GM12878 (cell line): ENCODE results near the gene TATDN2. TPM values are rescaled to one million over a fixed set of nuclear protein-coding genes. Genes with fewer than 3 reads are reported as not detected.

ENCODE experiments used
- ATAC-seq: fragments of 200-7000 bp; cut with Tn5 transposase; 3 replicates; pipeline ENCODE4 v1.9.1; 2020; ENCODE audit warnings: mild to moderate bottlenecking, moderate library complexity
- BruUV-seq: library from RNA; stranded (reverse); fragments of 400-500 nt; replicated peaks from 2 replicates; lab custom pipeline; 2021; lab: Mats Ljungman, UMichigan
- CTCF ChIA-PET: fragments of 300-600 bp; sonication (Branson Sonifier 250); formaldehyde crosslinking; extraction: SDS; loops from one replicate; lab custom pipeline; 2021; ENCODE audit warnings: inconsistent platforms; lab: Yijun Ruan, JAX
- POLR2A ChIA-PET: fragments of 350-600 bp; formaldehyde crosslinking; extraction: SDS; loops from one replicate; lab custom pipeline; 2021; ENCODE audit warnings: inconsistent platforms; lab: Charles Lee
- RAD21 ChIA-PET: fragments of 300-600 bp; sonication (Branson Sonifier 250); formaldehyde crosslinking; loops from one replicate; lab custom pipeline; 2023; ENCODE audit warnings: antibody characterized with exemption; ENCODE audit not compliant: unreplicated experiment; lab: Charles Lee
- SMC1A ChIA-PET: fragments of 300-600 bp; sonication (Branson Sonifier 250); formaldehyde crosslinking; loops from one replicate; lab custom pipeline; 2023; ENCODE audit not compliant: unreplicated experiment, uncharacterized antibody; lab: Charles Lee
- DNase-seq: peaks from one replicate; pipeline ENCODE4 v3.0.0-alpha.2; 2011; ENCODE audit warnings: low read depth, low spot score
- FAIRE-seq: peaks from 3 replicates; lab custom pipeline; 2011; peaks lifted over from hg19 to GRCh38; lab: Jason Lieb, UNC
- H2AFZ ChIP-seq: 2 replicates; pipeline ENCODE4 v1.6.0; 2011; ENCODE audit warnings: low read depth, low read length, control low read depth; ENCODE audit not compliant: control insufficient read depth
- H3K27ac ChIP-seq: 2 replicates; pipeline ENCODE4 v1.5.1; 2011; ENCODE audit warnings: control low read depth; ENCODE audit not compliant: control insufficient read depth, insufficient read depth
- H3K27me3 ChIP-seq, 2 experiments: replicated peaks in 1 of 2; 2 replicates each; pipeline versions ENCODE4 v1.6.0 to v1.6.1; 2011; ENCODE audit warnings: low read length in 1 of 2; ENCODE audit not compliant: control insufficient read depth in 2 of 2, insufficient read depth in 2 of 2
- H3K36me3 ChIP-seq, 2 experiments: 2 replicates each; pipeline ENCODE4 v1.5.1; 2011; ENCODE audit warnings: low read length in 1 of 2; ENCODE audit not compliant: control insufficient read depth in 2 of 2, insufficient read depth in 2 of 2
- H3K4me1 ChIP-seq: 2 replicates; pipeline ENCODE4 v1.6.1; 2011; ENCODE audit warnings: mild to moderate bottlenecking, low read length, moderate library complexity, mixed read lengths; ENCODE audit not compliant: control insufficient read depth, insufficient read depth
- H3K4me2 ChIP-seq: 2 replicates; pipeline ENCODE4 v1.6.0; 2011; ENCODE audit warnings: control low read depth; ENCODE audit not compliant: control insufficient read depth, insufficient read depth
- H3K4me3 ChIP-seq: fragments of 200-600 bp; sonication (generic); 2 replicates; pipeline ENCODE4 v1.5.1; 2016
- H3K79me2 ChIP-seq: 2 replicates; pipeline ENCODE4 v1.6.0; 2011; ENCODE audit warnings: low read length; ENCODE audit not compliant: control insufficient read depth, insufficient read depth
- H3K9ac ChIP-seq: 2 replicates; pipeline ENCODE4 v1.8.0; 2011; ENCODE audit warnings: low read length, control low read depth, mixed read lengths; ENCODE audit not compliant: control insufficient read depth, insufficient read depth
- H3K9me3 ChIP-seq: replicated peaks from 3 replicates; pipeline ENCODE4 v1.5.1; 2011; ENCODE audit warnings: mild to moderate bottlenecking, low read length; ENCODE audit not compliant: control insufficient read depth, insufficient read depth
- H4K20me1 ChIP-seq: 2 replicates; pipeline ENCODE4 v1.6.0; 2011; ENCODE audit not compliant: control insufficient read depth, insufficient read depth
- ETV6 ChIP-seq, 2 experiments: fragments of 450-650 bp in 1 of 2; IDR thresholded peaks in 1 of 2; conservative IDR thresholded peaks in 1 of 2; 2 replicates each; pipeline ENCODE4 v1.6.1; 2014; ENCODE audit warnings: antibody characterized with exemption in 1 of 2, borderline replicate concordance in 1 of 2, low read depth in 1 of 2, mild to moderate bottlenecking in 1 of 2, moderate library complexity in 1 of 2
- LARP7 ChIP-seq: fragments of 450-650 bp; IDR thresholded peaks from 2 replicates; pipeline ENCODE4 v1.6.1; 2017; ENCODE audit warnings: mild to moderate bottlenecking
- MXI1 ChIP-seq: fragments of 150-350 bp; IDR thresholded peaks from 2 replicates; pipeline ENCODE4 v1.6.1; 2011; ENCODE audit warnings: low read depth, mild to moderate bottlenecking, inconsistent platforms, low read length, improper control_type of control experiment
- NBN ChIP-seq: fragments of 450-650 bp; IDR thresholded peaks from 2 replicates; pipeline ENCODE4 v1.6.1; 2016
- PML ChIP-seq: IDR thresholded peaks from 2 replicates; pipeline ENCODE4 v1.6.1; 2012; ENCODE audit warnings: low read length, inconsistent platforms
- RUNX3 ChIP-seq: IDR thresholded peaks from 2 replicates; pipeline ENCODE4 v1.6.1; 2012; ENCODE audit warnings: low read length, inconsistent platforms
- SIX5 ChIP-seq: IDR thresholded peaks from 2 replicates; pipeline ENCODE4 v1.6.1; 2011; ENCODE audit warnings: mild to moderate bottlenecking, low read depth, low read length, moderate library complexity; ENCODE audit not compliant: severe bottlenecking
- SUPT20H ChIP-seq: IDR thresholded peaks from 2 replicates; pipeline ENCODE4 v1.6.1; 2011; ENCODE audit warnings: low read depth, mild to moderate bottlenecking, low read length, moderate library complexity, borderline replicate concordance; ENCODE audit not compliant: control insufficient read depth
- WRNIP1 ChIP-seq: IDR thresholded peaks from 2 replicates; pipeline ENCODE4 v1.6.1; 2011; ENCODE audit warnings: low read depth, low read length, improper control_type of control experiment, borderline replicate concordance
- ZNF622 ChIP-seq: fragments of 450-650 bp; IDR thresholded peaks from 2 replicates; pipeline ENCODE4 v1.6.1; 2017; ENCODE audit warnings: mild to moderate bottlenecking, inconsistent platforms
- WGBS: methylation state at CpG from one replicate; pipeline ENCODE4 v1.1.6; 2016; ENCODE audit warnings: low lambda C conversion rate; ENCODE audit not compliant: insufficient replicate concordance, insufficient coverage; ENCODE audit errors: missing lambda C conversion rate; 5-methylcytosine and 5-hydroxymethylcytosine counted together
- in situ Hi-C: fragments of 300-500 bp; cut with MboI; formaldehyde crosslinking; loops from 9 replicates; pipeline ENCODE4 v1.14.3; 2018; ENCODE audit warnings: mixed read lengths
- intact Hi-C: fragments of 100-400 bp; cut with micrococcal nuclease; formaldehyde crosslinking; loops from one replicate; pipeline ENCODE4 v1.14.2; 2022; ENCODE audit not compliant: unreplicated experiment
- polyA plus RNA-seq, 11 experiments: library from polyadenylated mRNA; depleted of rRNA in 4 of 11; unstranded in 6 of 11; stranded (reverse) in 5 of 11; fragments of >200 nt; fragmentation: Nextera tagmentation in 4 of 11; fragmentation: Illumina TruSeq in 1 of 11; extraction: Ambion mirVana in 4 of 11; extraction: Trizol in 1 of 11; gene quantifications; 1 replicate in 1 of 11; 2 replicates in 10 of 11; pipeline versions ENCODE4 v1.2.1 to v1.2.3, GENCODE V29; 2011 to 2016; ENCODE audit warnings: inconsistent platforms in 2 of 11, missing spikeins in 2 of 11, low read depth in 1 of 11
- total RNA-seq, 4 experiments: library from RNA; depleted of rRNA in 3 of 4; stranded (reverse); fragments of >200 nt in 3 of 4; fragmentation: Illumina TruSeq in 1 of 4; extraction: Trizol in 1 of 4; gene quantifications; 2 replicates each; pipeline versions ENCODE4 v1.2.1 to v1.2.3, GENCODE V29; 2013 to 2021
- TF ChIP-seq, protein P1 (sequence below): fragments of 450-650 bp; IDR thresholded peaks from 2 replicates; pipeline ENCODE4 v1.6.1; 2017; ENCODE audit warnings: mild to moderate bottlenecking, low read depth, inconsistent platforms; ENCODE audit not compliant: poor library complexity, severe bottlenecking
- TF ChIP-seq, protein P2 (sequence below), 3 experiments: IDR thresholded peaks in 2 of 3; conservative IDR thresholded peaks in 1 of 3; 2 replicates each; pipeline ENCODE4 v1.5.1; 2011; ENCODE audit warnings: low read depth in 3 of 3, low read length in 3 of 3, mild to moderate bottlenecking in 3 of 3, control low read depth in 2 of 3, moderate library complexity in 2 of 3, inconsistent platforms in 1 of 3, mixed read lengths in 1 of 3; ENCODE audit not compliant: control insufficient read depth in 2 of 3, insufficient read depth in 1 of 3; ENCODE audit errors: extremely low read depth in 1 of 3

Gene TATDN2
- total and polyA plus RNA-seq, 10 of the 15 experiments (the other 5 are each of a cell fraction or from before 2014, with no cell fraction given): 4.2 to 36.5 (median 15.8) TPM

- TF ChIP-seq RUNX3: peak; percentile 30; the same call in 1 of the 2 replicates
- TF ChIP-seq NBN: 0 out of 2 replicates have a peak, but pooled peaks have one; percentile 56
- TF ChIP-seq WRNIP1: no peak
- TF ChIP-seq, all 136 proteins: peak for 54
Observed at GRCh38 chr3:10248184-10248983, at the start of gene TATDN2 (continued).

DNA sequence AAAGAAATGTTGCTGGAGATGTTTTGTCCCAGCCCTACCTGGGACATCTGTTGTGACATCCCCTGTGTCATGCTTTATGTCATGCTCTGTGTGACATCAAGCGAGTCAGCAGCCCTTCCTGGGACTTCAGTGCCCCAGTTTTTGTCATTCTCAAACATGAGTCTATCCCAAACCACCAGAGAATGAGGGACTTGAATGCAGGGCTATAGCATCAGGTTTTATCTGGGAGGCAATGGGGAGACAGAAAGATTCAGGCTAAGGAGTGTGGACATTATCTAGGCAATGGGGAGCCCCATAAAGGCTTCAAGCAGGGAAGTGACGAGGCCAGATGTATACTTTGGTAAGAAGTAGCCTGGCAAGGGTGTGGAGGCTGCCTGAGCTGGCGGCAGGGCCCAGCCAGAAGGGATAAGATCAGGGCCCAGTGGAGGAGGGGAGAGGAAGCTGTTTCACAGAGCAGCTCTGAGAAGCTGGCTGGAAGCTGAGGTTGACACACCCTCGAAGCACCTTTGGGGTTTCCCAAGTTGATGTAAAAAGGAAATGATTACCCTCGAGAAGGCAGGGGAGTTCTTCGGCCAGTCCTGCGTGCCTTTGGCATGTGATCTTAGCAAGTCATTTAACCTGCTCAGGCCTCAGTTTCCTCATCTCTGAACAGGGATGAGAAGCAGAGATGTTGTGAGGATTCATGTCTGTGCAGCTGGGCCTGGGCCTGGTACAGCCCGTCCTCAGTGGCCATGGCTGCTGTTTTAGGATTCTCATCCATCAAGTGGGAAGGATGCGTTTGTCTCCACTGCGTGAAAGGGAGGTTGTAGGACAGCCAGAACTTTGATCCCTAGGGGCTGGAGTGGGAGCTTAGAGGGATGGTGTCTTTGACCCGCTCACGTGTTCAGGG, 49.3 kb upstream of the TATDN2 start:
- FAIRE-seq (peak; percentile 95), ATAC-seq (peak; percentile 87), DNase-seq (peak; percentile 80)
- Histone ChIP-seq H3K4me1 (peaks cover 48% of the 10 kb centered on the region), H3K27ac (peak overlapping the region; percentile 62), H3K79me2 (peaks cover 4% of the 10 kb centered on the region), H3K9me3 (no peaks in the 10 kb centered on the region), H3K27me3 (no peaks in the 10 kb centered on the region), H3K36me3 (no peaks in the 10 kb centered on the region), H2AFZ (peak overlapping the region; percentile 67), H3K4me3 (no peak overlapping the region), H3K4me2 (peak overlapping the region; percentile 2; the same call in 1 of the 2 replicates), H3K9ac (peak overlapping the region; percentile 11; the same call in 1 of the 2 replicates), H4K20me1 (no peaks in the 10 kb centered on the region)
- POLR2A ChIA-PET: interaction anchor here (0.5 to 2.5 kb wide), 13 partner anchors 9 to 83 kb away, joined by 3 to 14 read pairs (median 5); partner anchors contain the start of genes IRAK2 and VHL
- WGBS: 24% methylated on average over 12 of the region's 12 CpGs
- BruUV-seq: no TSS peak
- CTCF ChIA-PET: interaction anchor here (1.1 to 1.5 kb wide), 3 partner anchors 13 to 24 kb away, joined by 3 to 5 read pairs (median 4); no protein-coding TSS in a partner anchor
- in situ Hi-C loops: no loop called here
- SMC1A ChIA-PET: interaction anchor here (0.8 to 12.4 kb wide), 10 partner anchors 13 to 122 kb away, joined by 3 to 165 read pairs (median 4); partner anchors contain the start of genes IRAK2 and SEC13
- intact Hi-C loops: loop anchor here (1.0 to 2.0 kb wide), 3 partner anchors 21 to 49 kb away; partner anchors contain the start of gene TATDN2
- RAD21 ChIA-PET: interaction anchor here (0.7 to 5.1 kb wide), 6 partner anchors 14 to 36 kb away, joined by 4 to 37 read pairs (median 6); no protein-coding TSS in a partner anchor
- TF ChIP-seq, protein P1, sequence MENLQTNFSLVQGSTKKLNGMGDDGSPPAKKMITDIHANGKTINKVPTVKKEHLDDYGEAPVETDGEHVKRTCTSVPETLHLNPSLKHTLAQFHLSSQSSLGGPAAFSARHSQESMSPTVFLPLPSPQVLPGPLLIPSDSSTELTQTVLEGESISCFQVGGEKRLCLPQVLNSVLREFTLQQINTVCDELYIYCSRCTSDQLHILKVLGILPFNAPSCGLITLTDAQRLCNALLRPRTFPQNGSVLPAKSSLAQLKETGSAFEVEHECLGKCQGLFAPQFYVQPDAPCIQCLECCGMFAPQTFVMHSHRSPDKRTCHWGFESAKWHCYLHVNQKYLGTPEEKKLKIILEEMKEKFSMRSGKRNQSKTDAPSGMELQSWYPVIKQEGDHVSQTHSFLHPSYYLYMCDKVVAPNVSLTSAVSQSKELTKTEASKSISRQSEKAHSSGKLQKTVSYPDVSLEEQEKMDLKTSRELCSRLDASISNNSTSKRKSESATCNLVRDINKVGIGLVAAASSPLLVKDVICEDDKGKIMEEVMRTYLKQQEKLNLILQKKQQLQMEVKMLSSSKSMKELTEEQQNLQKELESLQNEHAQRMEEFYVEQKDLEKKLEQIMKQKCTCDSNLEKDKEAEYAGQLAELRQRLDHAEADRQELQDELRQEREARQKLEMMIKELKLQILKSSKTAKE: no peak
- TF ChIP-seq PML (no peak), SUPT20H (no peak), ETV6 (conservative IDR thresholded peaks at IDR 0.05 in 1 of 2, IDR thresholded peaks at IDR 0.05 in 1 of 2; ENCODE audit: borderline replicate concordance in 1 of 2, low read depth in 1 of 2) (peak in 1 of 2 experiments; percentile 84; a peak in 1 of 4 replicates), LARP7 (no peak), MXI1 (no peak), SIX5 (no peak), ZNF622 (no peak)
- TF ChIP-seq, protein P2, sequence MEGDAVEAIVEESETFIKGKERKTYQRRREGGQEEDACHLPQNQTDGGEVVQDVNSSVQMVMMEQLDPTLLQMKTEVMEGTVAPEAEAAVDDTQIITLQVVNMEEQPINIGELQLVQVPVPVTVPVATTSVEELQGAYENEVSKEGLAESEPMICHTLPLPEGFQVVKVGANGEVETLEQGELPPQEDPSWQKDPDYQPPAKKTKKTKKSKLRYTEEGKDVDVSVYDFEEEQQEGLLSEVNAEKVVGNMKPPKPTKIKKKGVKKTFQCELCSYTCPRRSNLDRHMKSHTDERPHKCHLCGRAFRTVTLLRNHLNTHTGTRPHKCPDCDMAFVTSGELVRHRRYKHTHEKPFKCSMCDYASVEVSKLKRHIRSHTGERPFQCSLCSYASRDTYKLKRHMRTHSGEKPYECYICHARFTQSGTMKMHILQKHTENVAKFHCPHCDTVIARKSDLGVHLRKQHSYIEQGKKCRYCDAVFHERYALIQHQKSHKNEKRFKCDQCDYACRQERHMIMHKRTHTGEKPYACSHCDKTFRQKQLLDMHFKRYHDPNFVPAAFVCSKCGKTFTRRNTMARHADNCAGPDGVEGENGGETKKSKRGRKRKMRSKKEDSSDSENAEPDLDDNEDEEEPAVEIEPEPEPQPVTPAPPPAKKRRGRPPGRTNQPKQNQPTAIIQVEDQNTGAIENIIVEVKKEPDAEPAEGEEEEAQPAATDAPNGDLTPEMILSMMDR (IDR thresholded peaks at IDR 0.05 in 2 of 3, conservative IDR thresholded peaks at IDR 0.05 in 1 of 3; ENCODE audit: control insufficient read depth in 2 of 3, extremely low read depth in 1 of 3, insufficient read depth in 1 of 3, low read depth in 3 of 3, low read length in 3 of 3): no peak
